ENCODE results near the gene TEN1. TPM values are rescaled to one million over a fixed set of nuclear protein-coding genes. Genes with fewer than 3 reads are reported as not detected.
"Not testable (repeated sequence)": the region's sequence is repeated elsewhere in the genome, so short reads cannot be mapped to it uniquely, and the experiment has no call there.

The TEN1 gene
- total and polyA plus RNA-seq, 3 experiments from 2014 or later: 15.9 to 21.0 (median 17.3) TPM

GRCh38 chr17:75965468-75965867 lies 13.6 kb upstream of the TEN1 start:
- Histone ChIP-seq H3K4me1 (ENCODE audit: insufficient read depth, low read length) (no peaks in the 10 kb centered on the region), H3K4me3 (ENCODE audit: low read length) (no peak overlapping the region), H3K27me3 (ENCODE audit: insufficient read depth, low read length, poor library complexity, severe bottlenecking) (no peaks in the 10 kb centered on the region), H3K9me3 (ENCODE audit: low read length) (no peaks in the 10 kb centered on the region), H3K36me3 (ENCODE audit: insufficient read depth, low read length) (no peaks in the 10 kb centered on the region), H3K27ac (ENCODE audit: low read depth, low read length) (no peak overlapping the region)
- no peak for DNase-seq
- no peaks in the 10 kb centered on the region for H3K27me3 Mint-ChIP-seq
- POLR2A ChIA-PET: interaction anchor here (0.7 kb wide), 1 partner anchor 68 kb away, joined by 5 read pairs; no protein-coding TSS in a partner anchor
- peak overlapping the region in 1 of 8 donors; percentile 74 for H3K27ac Mint-ChIP-seq
- peaks cover 10 to 25% (median 20%) of the 10 kb centered on the region in 3 donors for H3K4me1 Mint-ChIP-seq
- peaks cover 0 to 19% (median 11%) of the 10 kb centered on the region in 3 donors for H3K36me3 Mint-ChIP-seq
- CTCF ChIA-PET: interaction anchor here (1.4 kb wide), 1 partner anchor 49 kb away, joined by 4 read pairs; no protein-coding TSS in a partner anchor
- no peak overlapping the region for H3K4me3 Mint-ChIP-seq
- H3K9me3 Mint-ChIP-seq: no peaks in the 10 kb centered on the region

- H3K27me3 Mint-ChIP-seq; DNase-seq; H3K27me3 ChIP-seq (ENCODE audit: insufficient read depth, low read length, poor library complexity, severe bottlenecking); H3K4me3 Mint-ChIP-seq; H3K9me3 ChIP-seq (ENCODE audit: low read length); H3K4me3 ChIP-seq (ENCODE audit: low read length); POLR2A ChIA-PET; H3K9me3 Mint-ChIP-seq; H3K36me3 ChIP-seq (ENCODE audit: insufficient read depth, low read length); H3K27ac ChIP-seq (ENCODE audit: low read depth, low read length); H3K4me1 ChIP-seq (ENCODE audit: insufficient read depth, low read length); H3K27ac Mint-ChIP-seq: not testable (repeated sequence)
- CTCF ChIA-PET: interaction anchor here (1.6 kb wide), 1 partner anchor 15 kb away, joined by 6 read pairs; no protein-coding TSS in a partner anchor
- Mint-ChIP-seq H3K4me1 (peaks cover 14 to 40% (median 32%) of the 10 kb centered on the region in 3 donors), H3K36me3 (peaks cover 0 to 37% (median 9%) of the 10 kb centered on the region in 3 donors)
These were observed 10.0 kb upstream of the TEN1 start for GRCh38 chr17:75969044-75969443.

- peaks cover 0 to 40% (median 8%) of the 10 kb centered on the region in 3 donors for H3K36me3 Mint-ChIP-seq
- Histone ChIP-seq H3K9me3 (ENCODE audit: low read length) (no peaks in the 10 kb centered on the region), H3K27me3 (ENCODE audit: insufficient read depth, low read length, poor library complexity, severe bottlenecking) (no peaks in the 10 kb centered on the region), H3K27ac (ENCODE audit: low read depth, low read length) (no peak overlapping the region), H3K36me3 (ENCODE audit: insufficient read depth, low read length) (no peaks in the 10 kb centered on the region), H3K4me1 (ENCODE audit: insufficient read depth, low read length) (no peaks in the 10 kb centered on the region), H3K4me3 (ENCODE audit: low read length) (no peak overlapping the region)
- peaks cover 17 to 38% (median 38%) of the 10 kb centered on the region in 3 donors for H3K4me1 Mint-ChIP-seq
- ChIA-PET CTCF (interaction anchor here (1.6 to 2.0 kb wide), 2 partner anchors 14 to 216 kb away, joined by 4 to 6 read pairs; no protein-coding TSS in a partner anchor), POLR2A (interaction anchor here (0.6 kb wide), 1 partner anchor 130 kb away, joined by 3 read pairs; no protein-coding TSS in a partner anchor)
- H3K4me3 Mint-ChIP-seq: peak overlapping the region in 1 of 7 donors; percentile 42
- peak overlapping the region in 2 of 8 donors; percentile 39 to 78 for H3K27ac Mint-ChIP-seq
- no peaks in the 10 kb centered on the region for H3K9me3 Mint-ChIP-seq
- H3K27me3 Mint-ChIP-seq: no peaks in the 10 kb centered on the region
- DNase-seq: no peak
These were observed 9.0 kb upstream of the TEN1 start for GRCh38 chr17:75970011-75970523.

DNA sequence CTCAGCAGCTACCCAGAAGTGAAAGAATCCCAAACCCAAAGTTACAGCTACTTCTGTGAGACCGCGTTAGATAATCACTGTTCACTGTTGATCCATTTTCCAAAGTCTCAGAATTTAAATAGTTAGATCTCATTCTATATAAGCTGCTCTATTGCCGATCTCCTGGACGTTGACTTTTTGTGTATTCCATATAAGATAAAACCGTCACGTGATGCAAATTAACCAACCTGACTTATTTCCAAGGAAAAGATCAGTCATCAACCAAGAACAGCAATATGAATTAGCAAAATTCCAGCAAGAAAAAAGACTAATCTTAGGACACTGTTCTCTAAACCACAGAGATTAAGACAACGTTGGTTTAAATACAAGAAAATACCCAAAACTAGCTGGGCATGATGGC lies 8.4 kb upstream of the TEN1 start:
- no peaks in the 10 kb centered on the region for H3K27me3 Mint-ChIP-seq
- Histone ChIP-seq H3K27me3 (ENCODE audit: insufficient read depth, low read length, poor library complexity, severe bottlenecking) (no peaks in the 10 kb centered on the region), H3K27ac (ENCODE audit: low read depth, low read length) (no peak overlapping the region), H3K4me3 (ENCODE audit: low read length) (no peak overlapping the region), H3K4me1 (ENCODE audit: insufficient read depth, low read length) (peaks cover 2% of the 10 kb centered on the region), H3K9me3 (ENCODE audit: low read length) (no peaks in the 10 kb centered on the region), H3K36me3 (ENCODE audit: insufficient read depth, low read length) (no peaks in the 10 kb centered on the region)
- POLR2A ChIA-PET: interaction anchor here (0.6 kb wide), 1 partner anchor 130 kb away, joined by 3 read pairs; no protein-coding TSS in a partner anchor
- H3K4me3 Mint-ChIP-seq: no peak overlapping the region
- H3K4me1 Mint-ChIP-seq: peaks cover 19 to 44% (median 40%) of the 10 kb centered on the region in 3 donors
- DNase-seq: no peak
- CTCF ChIA-PET: interaction anchor here (2.0 kb wide), 1 partner anchor 217 kb away, joined by 4 read pairs; no protein-coding TSS in a partner anchor
- peaks cover 0 to 40% (median 8%) of the 10 kb centered on the region in 3 donors for H3K36me3 Mint-ChIP-seq
- no peaks in the 10 kb centered on the region for H3K9me3 Mint-ChIP-seq
- H3K27ac Mint-ChIP-seq: peak overlapping the region in 3 of 8 donors; percentile 39 to 42 (median 41)

- H3K27ac ChIP-seq (ENCODE audit: low read depth, low read length); H3K36me3 ChIP-seq (ENCODE audit: insufficient read depth, low read length); H3K9me3 Mint-ChIP-seq; POLR2A ChIA-PET; H3K27me3 ChIP-seq (ENCODE audit: insufficient read depth, low read length, poor library complexity, severe bottlenecking); H3K4me3 ChIP-seq (ENCODE audit: low read length); H3K9me3 ChIP-seq (ENCODE audit: low read length); CTCF ChIA-PET; DNase-seq; H3K27me3 Mint-ChIP-seq: not testable (repeated sequence)
- Mint-ChIP-seq H3K4me3 (peak overlapping the region in 1 of 7 donors; percentile 48), H3K4me1 (peaks cover 38 to 72% (median 68%) of the 10 kb centered on the region in 3 donors), H3K36me3 (peaks cover 0 to 56% (median 4%) of the 10 kb centered on the region in 3 donors), H3K27ac (peak overlapping the region in 1 of 8 donors; percentile 67)
- H3K4me1 ChIP-seq (ENCODE audit: insufficient read depth, low read length): peaks cover 20% of the 10 kb centered on the region
These were observed 3.9 kb upstream of the TEN1 start for GRCh38 chr17:75975187-75975586.

- ChIA-PET POLR2A (no interaction called here), CTCF (no interaction called here)
- peak overlapping the region in 4 of 8 donors; percentile 28 to 67 (median 62) for H3K27ac Mint-ChIP-seq
- H3K27me3 Mint-ChIP-seq: no peaks in the 10 kb centered on the region
- peaks cover 37 to 71% (median 65%) of the 10 kb centered on the region in 3 donors for H3K4me1 Mint-ChIP-seq
- Histone ChIP-seq H3K4me3 (ENCODE audit: low read length) (no peak overlapping the region), H3K36me3 (ENCODE audit: insufficient read depth, low read length) (no peaks in the 10 kb centered on the region), H3K27me3 (ENCODE audit: insufficient read depth, low read length, poor library complexity, severe bottlenecking) (no peaks in the 10 kb centered on the region), H3K4me1 (ENCODE audit: insufficient read depth, low read length) (peaks cover 26% of the 10 kb centered on the region), H3K9me3 (ENCODE audit: low read length) (no peaks in the 10 kb centered on the region), H3K27ac (ENCODE audit: low read depth, low read length) (no peak overlapping the region)
- H3K36me3 Mint-ChIP-seq: peaks cover 0 to 51% (median 4%) of the 10 kb centered on the region in 3 donors
- H3K9me3 Mint-ChIP-seq: no peaks in the 10 kb centered on the region
- no peak for DNase-seq
- peak overlapping the region in 2 of 7 donors; percentile 35 to 48 for H3K4me3 Mint-ChIP-seq
These were observed 3.3 kb upstream of the TEN1 start for GRCh38 chr17:75975757-75976174.

- H3K9me3 Mint-ChIP-seq: no peaks in the 10 kb centered on the region
- CTCF ChIA-PET: no interaction called here
- H3K27ac Mint-ChIP-seq: peak overlapping the region in 5 of 8 donors; percentile 14 to 67 (median 45)
These were observed 2.7 kb upstream of the TEN1 start for GRCh38 chr17:75976175-75976848.

More at GRCh38 chr17:75976175-75976848, 2.7 kb upstream of the TEN1 start:
- no peak overlapping the region for H3K27ac ChIP-seq (ENCODE audit: low read depth, low read length)
- no peaks in the 10 kb centered on the region for H3K9me3 ChIP-seq (ENCODE audit: low read length)
- POLR2A ChIA-PET: interaction anchor here (0.6 kb wide), 1 partner anchor 135 kb away, joined by 5 read pairs; no protein-coding TSS in a partner anchor
- Mint-ChIP-seq H3K4me3 (peak overlapping the region in 6 of 7 donors; percentile 26 to 78 (median 43)), H3K4me1 (peaks cover 38 to 73% (median 67%) of the 10 kb centered on the region in 3 donors), H3K36me3 (peaks cover 0 to 47% (median 4%) of the 10 kb centered on the region in 3 donors), H3K27me3 (no peaks in the 10 kb centered on the region)
- H3K36me3 ChIP-seq (ENCODE audit: insufficient read depth, low read length): no peaks in the 10 kb centered on the region
- H3K27me3 ChIP-seq (ENCODE audit: insufficient read depth, low read length, poor library complexity, severe bottlenecking): no peaks in the 10 kb centered on the region
- no peak for DNase-seq
- H3K4me3 ChIP-seq (ENCODE audit: low read length): no peak overlapping the region
- H3K4me1 ChIP-seq (ENCODE audit: insufficient read depth, low read length): peaks cover 31% of the 10 kb centered on the region
